ENCODE results near the gene SLC66A1. TPM values are rescaled to one million over a fixed set of nuclear protein-coding genes. Genes with fewer than 3 reads are reported as not detected.

Gene SLC66A1
- total RNA-seq, 2 donors from 2014 or later: 10.6 to 13.1 TPM

GRCh38 chr1:19354531-19354981 is 42.4 kb downstream of the SLC66A1 start:
- TF ChIP-seq CTCF (IDR thresholded peaks at IDR 0.05): no peak
- H3K4me3 ChIP-seq: no peak overlapping the region
- H3K36me3 ChIP-seq: peaks cover 16% of the 10 kb centered on the region
- no peaks in the 10 kb centered on the region for H3K9me3 ChIP-seq
- H3K27ac ChIP-seq: no peak overlapping the region
- intact Hi-C loops (cut with DNase I): no loop called here
- DNase-seq: no peak
- H3K27me3 ChIP-seq: no peaks in the 10 kb centered on the region
- no peak overlapping the region for H3K9ac ChIP-seq (ENCODE audit: low read depth in 2 of 2, low read length in 2 of 2)
- no peaks in the 10 kb centered on the region for H3K4me1 ChIP-seq

- no peak for TF ChIP-seq CTCF (IDR thresholded peaks at IDR 0.05)
- no peak overlapping the region for H3K27ac ChIP-seq
- H3K9ac ChIP-seq (ENCODE audit: low read depth in 2 of 2, low read length in 2 of 2): no peak overlapping the region
- no peaks in the 10 kb centered on the region for H3K4me1 ChIP-seq
- no peak for DNase-seq
- intact Hi-C loops (cut with DNase I): no loop called here
- no peaks in the 10 kb centered on the region for H3K9me3 ChIP-seq
- no peak overlapping the region for H3K4me3 ChIP-seq
- H3K36me3 ChIP-seq: peaks cover 8% of the 10 kb centered on the region
- no peaks in the 10 kb centered on the region for H3K27me3 ChIP-seq
Measured at GRCh38 chr1:19356266-19356665, 44.1 kb downstream of the SLC66A1 start.

- Histone ChIP-seq H3K9me3 (no peaks in the 10 kb centered on the region), H3K27ac (no peak overlapping the region), H3K36me3 (peaks cover 8% of the 10 kb centered on the region), H3K9ac (ENCODE audit: low read depth in 2 of 2, low read length in 2 of 2) (no peak overlapping the region), H3K4me3 (no peak overlapping the region), H3K4me1 (no peaks in the 10 kb centered on the region), H3K27me3 (no peaks in the 10 kb centered on the region)
- intact Hi-C loops (cut with DNase I): no loop called here
- DNase-seq: no peak
- no peak for TF ChIP-seq CTCF (IDR thresholded peaks at IDR 0.05)
Measured at GRCh38 chr1:19357299-19357986, 45.3 kb downstream of the SLC66A1 start.

GRCh38 chr1:19358710-19359109 is 46.6 kb downstream of the SLC66A1 start:
- no peak overlapping the region for H3K4me3 ChIP-seq
- H3K4me1 ChIP-seq: no peaks in the 10 kb centered on the region
- no peak for DNase-seq
- H3K9ac ChIP-seq (ENCODE audit: low read depth in 2 of 2, low read length in 2 of 2): no peak overlapping the region
- no peak overlapping the region for H3K27ac ChIP-seq
- TF ChIP-seq CTCF (IDR thresholded peaks at IDR 0.05): no peak
- intact Hi-C loops (cut with DNase I): no loop called here
- H3K27me3 ChIP-seq: no peaks in the 10 kb centered on the region
- H3K36me3 ChIP-seq: peaks cover 5% of the 10 kb centered on the region
- H3K9me3 ChIP-seq: no peaks in the 10 kb centered on the region

- no peaks in the 10 kb centered on the region for H3K9me3 ChIP-seq
- no peak for TF ChIP-seq CTCF (IDR thresholded peaks at IDR 0.05)
- H3K27ac ChIP-seq: no peak overlapping the region
- no peaks in the 10 kb centered on the region for H3K27me3 ChIP-seq
- H3K36me3 ChIP-seq: peaks cover 4% of the 10 kb centered on the region
- DNase-seq: no peak
- H3K4me1 ChIP-seq: no peaks in the 10 kb centered on the region
- no peak overlapping the region for H3K4me3 ChIP-seq
- H3K9ac ChIP-seq (ENCODE audit: low read depth in 2 of 2, low read length in 2 of 2): no peak overlapping the region
- intact Hi-C loops (cut with DNase I): no loop called here
Measured at GRCh38 chr1:19359357-19359756, 47.2 kb downstream of the SLC66A1 start.
